ENCODE data around the gene ADAMTSL1. TPM values are rescaled to one million over a fixed set of nuclear protein-coding genes. Genes with fewer than 3 reads are reported as not detected.

Gene ADAMTSL1
- total RNA-seq, 1 experiment from 2014 or later = not detected

DNA sequence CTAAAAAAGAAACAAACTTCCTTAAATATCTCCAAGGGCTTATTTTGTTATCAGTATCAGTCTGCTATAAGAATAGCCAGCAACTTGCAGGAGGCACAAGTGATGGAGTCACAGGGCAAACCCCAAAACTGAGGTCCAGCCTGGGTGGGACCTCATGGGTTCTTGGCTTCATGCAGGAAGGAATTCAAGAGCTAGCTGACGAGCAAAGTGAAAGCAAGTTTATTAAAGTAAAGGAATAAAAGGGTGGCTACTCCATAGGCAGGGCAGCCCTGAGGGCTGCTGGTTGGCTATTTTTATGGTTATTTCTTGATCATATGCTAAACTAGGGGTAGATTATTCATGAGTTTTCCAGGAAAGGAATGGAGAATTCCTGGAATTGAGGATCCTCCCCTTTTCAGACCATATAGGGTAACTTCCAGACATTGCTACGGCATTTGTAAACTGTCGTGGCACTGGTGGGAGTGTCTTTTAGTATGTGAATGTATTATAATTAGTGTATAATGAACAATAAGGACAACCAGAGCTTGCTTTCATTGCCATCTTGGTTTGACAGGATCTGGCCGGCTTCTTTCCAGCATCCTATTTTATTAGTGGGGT, 231.9 kb downstream of the ADAMTSL1 start:
- CTCF ChIA-PET = no interaction called here
- H3K9me3 ChIP-seq (ENCODE audit: control insufficient read depth, insufficient read depth, low read depth, low read length) = no peaks in the 10 kb centered on the region
- no peak overlapping the region for H3K4me3 ChIP-seq (ENCODE audit: low read depth in 2 of 2, low read length in 2 of 2)
- intact Hi-C loops (cut with micrococcal nuclease; ENCODE audit: unreplicated experiment) (no loop called here), in situ Hi-C loops (cut with HindIII; ENCODE audit: low pct_unique_long_range_greater_than_20kb, low sequenced_read_pairs) (no loop called here)
- ATAC-seq (no peak), DNase-seq (ENCODE audit: low read depth, low spot score) (no peak)
- H3K27me3 ChIP-seq (ENCODE audit: control insufficient read depth, insufficient read depth, low read length) = no peaks in the 10 kb centered on the region
- TF ChIP-seq, protein P1, sequence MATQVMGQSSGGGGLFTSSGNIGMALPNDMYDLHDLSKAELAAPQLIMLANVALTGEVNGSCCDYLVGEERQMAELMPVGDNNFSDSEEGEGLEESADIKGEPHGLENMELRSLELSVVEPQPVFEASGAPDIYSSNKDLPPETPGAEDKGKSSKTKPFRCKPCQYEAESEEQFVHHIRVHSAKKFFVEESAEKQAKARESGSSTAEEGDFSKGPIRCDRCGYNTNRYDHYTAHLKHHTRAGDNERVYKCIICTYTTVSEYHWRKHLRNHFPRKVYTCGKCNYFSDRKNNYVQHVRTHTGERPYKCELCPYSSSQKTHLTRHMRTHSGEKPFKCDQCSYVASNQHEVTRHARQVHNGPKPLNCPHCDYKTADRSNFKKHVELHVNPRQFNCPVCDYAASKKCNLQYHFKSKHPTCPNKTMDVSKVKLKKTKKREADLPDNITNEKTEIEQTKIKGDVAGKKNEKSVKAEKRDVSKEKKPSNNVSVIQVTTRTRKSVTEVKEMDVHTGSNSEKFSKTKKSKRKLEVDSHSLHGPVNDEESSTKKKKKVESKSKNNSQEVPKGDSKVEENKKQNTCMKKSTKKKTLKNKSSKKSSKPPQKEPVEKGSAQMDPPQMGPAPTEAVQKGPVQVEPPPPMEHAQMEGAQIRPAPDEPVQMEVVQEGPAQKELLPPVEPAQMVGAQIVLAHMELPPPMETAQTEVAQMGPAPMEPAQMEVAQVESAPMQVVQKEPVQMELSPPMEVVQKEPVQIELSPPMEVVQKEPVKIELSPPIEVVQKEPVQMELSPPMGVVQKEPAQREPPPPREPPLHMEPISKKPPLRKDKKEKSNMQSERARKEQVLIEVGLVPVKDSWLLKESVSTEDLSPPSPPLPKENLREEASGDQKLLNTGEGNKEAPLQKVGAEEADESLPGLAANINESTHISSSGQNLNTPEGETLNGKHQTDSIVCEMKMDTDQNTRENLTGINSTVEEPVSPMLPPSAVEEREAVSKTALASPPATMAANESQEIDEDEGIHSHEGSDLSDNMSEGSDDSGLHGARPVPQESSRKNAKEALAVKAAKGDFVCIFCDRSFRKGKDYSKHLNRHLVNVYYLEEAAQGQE (IDR thresholded peaks at IDR 0.05; ENCODE audit: insufficient read depth in 1 of 2, low read depth in 2 of 2, low read length in 1 of 2) = no peak
- TF ChIP-seq SIN3A (IDR thresholded peaks at IDR 0.05; ENCODE audit: borderline replicate concordance, insufficient read depth, low read depth, low read length) (no peak), TCF7L2 (IDR thresholded peaks at IDR 0.05; ENCODE audit: low read depth, low read length) (no peak)
- BruUV-seq (replicated peaks) = no TSS peak
- POLR2A ChIA-PET = no interaction called here
- no peaks in the 10 kb centered on the region for H3K36me3 ChIP-seq (ENCODE audit: control insufficient read depth, insufficient read depth, low read length)
- no peaks in the 10 kb centered on the region for H3K4me1 ChIP-seq (ENCODE audit: control insufficient read depth, insufficient read depth, low read length)
- H3K27ac ChIP-seq (ENCODE audit: low read length) = no peak overlapping the region

DNA sequence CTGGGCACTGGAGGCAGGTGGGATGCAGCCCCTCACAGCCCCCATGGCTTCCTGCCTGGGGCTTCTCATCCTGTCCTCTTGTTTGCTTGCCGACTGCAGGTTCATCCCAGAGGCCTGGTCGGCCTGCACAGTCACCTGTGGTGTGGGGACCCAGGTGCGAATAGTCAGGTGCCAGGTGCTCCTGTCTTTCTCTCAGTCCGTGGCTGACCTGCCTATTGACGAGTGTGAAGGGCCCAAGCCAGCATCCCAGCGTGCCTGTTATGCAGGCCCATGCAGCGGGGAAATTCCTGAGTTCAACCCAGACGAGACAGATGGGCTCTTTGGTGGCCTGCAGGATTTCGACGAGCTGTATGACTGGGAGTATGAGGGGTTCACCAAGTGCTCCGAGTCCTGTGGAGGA, 232.7 kb downstream of the ADAMTSL1 start:
- intact Hi-C loops (cut with micrococcal nuclease; ENCODE audit: unreplicated experiment) = no loop called here
- H3K27ac ChIP-seq (ENCODE audit: low read length) = no peak overlapping the region
- no TSS peak for BruUV-seq (replicated peaks)
- no peaks in the 10 kb centered on the region for H3K4me1 ChIP-seq (ENCODE audit: control insufficient read depth, insufficient read depth, low read length)
- H3K9me3 ChIP-seq (ENCODE audit: control insufficient read depth, insufficient read depth, low read depth, low read length) = no peaks in the 10 kb centered on the region
- POLR2A ChIA-PET = no interaction called here
- no peaks in the 10 kb centered on the region for H3K36me3 ChIP-seq (ENCODE audit: control insufficient read depth, insufficient read depth, low read length)
- TF ChIP-seq POLR2AphosphoS5 (IDR thresholded peaks at IDR 0.05; ENCODE audit: low read depth, low read length) = no peak
- TF ChIP-seq, protein P1 (IDR thresholded peaks at IDR 0.05; ENCODE audit: insufficient read depth in 1 of 2, low read depth in 2 of 2, low read length in 1 of 2) = no peak
- TF ChIP-seq, protein P2, sequence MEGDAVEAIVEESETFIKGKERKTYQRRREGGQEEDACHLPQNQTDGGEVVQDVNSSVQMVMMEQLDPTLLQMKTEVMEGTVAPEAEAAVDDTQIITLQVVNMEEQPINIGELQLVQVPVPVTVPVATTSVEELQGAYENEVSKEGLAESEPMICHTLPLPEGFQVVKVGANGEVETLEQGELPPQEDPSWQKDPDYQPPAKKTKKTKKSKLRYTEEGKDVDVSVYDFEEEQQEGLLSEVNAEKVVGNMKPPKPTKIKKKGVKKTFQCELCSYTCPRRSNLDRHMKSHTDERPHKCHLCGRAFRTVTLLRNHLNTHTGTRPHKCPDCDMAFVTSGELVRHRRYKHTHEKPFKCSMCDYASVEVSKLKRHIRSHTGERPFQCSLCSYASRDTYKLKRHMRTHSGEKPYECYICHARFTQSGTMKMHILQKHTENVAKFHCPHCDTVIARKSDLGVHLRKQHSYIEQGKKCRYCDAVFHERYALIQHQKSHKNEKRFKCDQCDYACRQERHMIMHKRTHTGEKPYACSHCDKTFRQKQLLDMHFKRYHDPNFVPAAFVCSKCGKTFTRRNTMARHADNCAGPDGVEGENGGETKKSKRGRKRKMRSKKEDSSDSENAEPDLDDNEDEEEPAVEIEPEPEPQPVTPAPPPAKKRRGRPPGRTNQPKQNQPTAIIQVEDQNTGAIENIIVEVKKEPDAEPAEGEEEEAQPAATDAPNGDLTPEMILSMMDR (IDR thresholded peaks at IDR 0.05) = no peak
- no peak for TF ChIP-seq TCF7L2 (IDR thresholded peaks at IDR 0.05; ENCODE audit: low read depth, low read length)
- TF ChIP-seq SIN3A (IDR thresholded peaks at IDR 0.05; ENCODE audit: borderline replicate concordance, insufficient read depth, low read depth, low read length) = no peak
- ATAC-seq (no peak), DNase-seq (ENCODE audit: low read depth, low spot score) (no peak)
- CTCF ChIA-PET = no interaction called here
- in situ Hi-C loops (cut with HindIII; ENCODE audit: low pct_unique_long_range_greater_than_20kb, low sequenced_read_pairs) = no loop called here
- H3K4me3 ChIP-seq (ENCODE audit: low read depth in 2 of 2, low read length in 2 of 2) = no peak overlapping the region
- H3K27me3 ChIP-seq (ENCODE audit: control insufficient read depth, insufficient read depth, low read length) = no peaks in the 10 kb centered on the region

All from Panc1 (cell line).